Activated CD4-positive, alpha-beta memory T cell treated with anti-CD3 and anti-CD28 coated beads for 36 hours (primary cell): ENCODE data around the gene PRRC2B. TPM values are rescaled to one million over a fixed set of nuclear protein-coding genes. Genes with fewer than 3 reads are reported as not detected.

Experiments
- CTCF ChIA-PET: fragments of 350-600 bp; sonication (Branson Sonifier 250); formaldehyde crosslinking; loops from one replicate; lab custom pipeline; 2021; ENCODE audit warnings: antibody characterized with exemption, inconsistent platforms; lab: Charles Lee
- POLR2A ChIA-PET: fragments of 350-600 bp; sonication (Branson Sonifier 250); formaldehyde crosslinking; loops from one replicate; lab custom pipeline; 2021; ENCODE audit warnings: antibody characterized with exemption; lab: Charles Lee
- DNase-seq: peaks from one replicate; pipeline ENCODE4 v3.0.0-alpha.2; 2020
- H3K27ac Mint-ChIP-seq: one replicate; pipeline ENCODE4 v1.8.0; 2021; ENCODE audit warnings: mixed read lengths
- H3K27me3 Mint-ChIP-seq: one replicate; pipeline ENCODE4 v1.8.0; 2021; ENCODE audit warnings: mixed read lengths
- H3K36me3 Mint-ChIP-seq: one replicate; pipeline ENCODE4 v1.8.0; 2021; ENCODE audit warnings: mixed read lengths
- H3K4me1 Mint-ChIP-seq: one replicate; pipeline ENCODE4 v1.8.0; 2021; ENCODE audit warnings: low read depth, mixed read lengths
- H3K4me3 Mint-ChIP-seq: one replicate; pipeline ENCODE4 v1.8.0; 2021; ENCODE audit warnings: mild to moderate bottlenecking, mixed read lengths
- H3K9me3 Mint-ChIP-seq: one replicate; pipeline ENCODE4 v1.8.0; 2021; ENCODE audit warnings: mixed read lengths
- intact Hi-C: fragments of 100-400 bp; cut with micrococcal nuclease; formaldehyde crosslinking; loops from one replicate; pipeline ENCODE4 v1.15.1; 2023
- total RNA-seq, 2 experiments: library from RNA; stranded (reverse); gene quantifications; one replicate each; pipeline ENCODE4 v1.2.3, GENCODE V29; 2021

PRRC2B gene
- total RNA-seq, 2 experiments from 2014 or later = 127 to 135 TPM

DNA sequence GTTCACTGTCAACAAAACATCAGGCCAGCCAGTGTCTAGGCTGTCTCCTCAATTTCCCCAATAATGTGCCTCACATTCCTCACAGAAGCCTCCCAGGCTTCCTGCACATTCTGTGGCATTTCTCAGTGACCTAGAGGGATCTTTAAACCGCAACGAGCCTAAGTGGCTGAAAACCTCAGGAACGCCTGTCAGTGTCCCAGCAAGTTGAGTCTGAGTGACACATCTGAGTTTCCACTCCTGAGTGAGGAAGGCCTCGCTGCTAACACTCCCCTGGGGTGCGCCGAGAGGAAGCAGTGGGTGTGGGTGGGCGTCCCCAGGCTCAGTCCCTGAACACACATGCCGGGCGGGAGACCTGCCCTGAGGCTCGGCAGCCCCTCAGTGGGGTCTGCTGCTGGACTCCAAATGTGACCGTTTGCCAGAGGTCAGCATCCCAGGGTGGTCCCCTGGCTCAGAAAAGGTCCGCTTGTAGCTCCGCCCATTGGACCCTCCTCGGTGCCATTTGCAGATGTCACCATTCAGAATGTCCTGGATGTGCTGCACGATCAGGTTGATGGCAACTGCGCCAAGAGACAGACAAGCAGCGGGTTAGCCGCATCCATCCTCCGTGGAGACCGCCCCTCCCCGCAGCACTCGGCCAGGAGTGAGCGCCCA, 130.9 kb downstream of the PRRC2B start:
- DNase-seq = no peak
- Mint-ChIP-seq H3K27ac (peak overlapping the region; percentile 45), H3K36me3 (peaks cover 43% of the 10 kb centered on the region), H3K9me3 (no peaks in the 10 kb centered on the region), H3K27me3 (no peaks in the 10 kb centered on the region), H3K4me3 (no peak overlapping the region), H3K4me1 (peaks cover 13% of the 10 kb centered on the region)
- CTCF ChIA-PET = no interaction called here
- POLR2A ChIA-PET = no interaction called here
- intact Hi-C loops = no loop called here

DNA sequence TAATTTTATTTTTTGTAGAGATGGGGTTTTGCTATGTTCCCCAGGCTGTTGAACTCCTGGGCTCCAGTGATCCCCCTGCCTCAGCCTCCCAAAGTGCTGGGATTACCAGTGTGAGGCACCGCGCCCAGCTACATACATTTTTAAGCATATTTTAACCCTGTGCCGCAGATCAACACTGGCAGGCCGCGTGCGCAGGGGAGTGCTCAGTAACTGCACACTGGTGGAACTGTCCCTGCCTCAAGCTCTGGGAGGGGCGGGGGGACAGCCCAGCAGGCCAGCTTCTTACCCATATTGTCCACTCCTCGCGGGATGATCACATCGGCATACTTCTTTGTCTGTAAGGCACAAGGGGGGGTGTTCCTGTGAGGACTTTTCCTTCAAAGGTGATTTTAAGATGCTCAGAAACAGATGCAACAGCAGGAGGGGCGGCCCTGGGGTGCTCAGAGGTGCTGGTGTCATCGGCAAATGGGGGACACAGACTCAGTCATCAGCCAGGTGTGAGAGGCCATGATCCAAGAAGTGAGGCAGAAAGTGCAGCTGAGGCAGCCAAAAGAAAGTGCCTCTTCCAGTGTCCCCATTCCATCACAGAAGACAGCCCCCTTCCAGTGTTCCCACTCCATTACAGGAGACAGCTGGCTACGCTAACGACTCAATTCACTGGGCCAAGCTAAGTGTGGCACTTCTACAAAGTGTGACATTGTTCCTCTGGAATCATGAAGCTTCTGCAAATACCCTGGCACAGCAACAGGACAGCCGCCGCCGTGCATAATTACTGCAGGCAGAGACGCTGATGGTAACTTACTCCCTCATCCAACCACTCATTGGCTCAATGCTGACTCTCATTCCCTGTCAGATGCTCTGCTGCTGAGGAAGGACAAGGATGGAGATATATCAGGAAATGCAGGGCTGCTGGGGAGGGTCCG, 132.0 kb downstream of the PRRC2B start:
- ChIA-PET POLR2A (no interaction called here), CTCF (no interaction called here)
- intact Hi-C loops = no loop called here
- H3K36me3 Mint-ChIP-seq = peaks cover 41% of the 10 kb centered on the region
- no peaks in the 10 kb centered on the region for H3K9me3 Mint-ChIP-seq
- H3K4me1 Mint-ChIP-seq = peaks cover 19% of the 10 kb centered on the region
- no peaks in the 10 kb centered on the region for H3K27me3 Mint-ChIP-seq
- no peak overlapping the region for H3K27ac Mint-ChIP-seq
- H3K4me3 Mint-ChIP-seq = no peak overlapping the region
- DNase-seq = no peak

DNA sequence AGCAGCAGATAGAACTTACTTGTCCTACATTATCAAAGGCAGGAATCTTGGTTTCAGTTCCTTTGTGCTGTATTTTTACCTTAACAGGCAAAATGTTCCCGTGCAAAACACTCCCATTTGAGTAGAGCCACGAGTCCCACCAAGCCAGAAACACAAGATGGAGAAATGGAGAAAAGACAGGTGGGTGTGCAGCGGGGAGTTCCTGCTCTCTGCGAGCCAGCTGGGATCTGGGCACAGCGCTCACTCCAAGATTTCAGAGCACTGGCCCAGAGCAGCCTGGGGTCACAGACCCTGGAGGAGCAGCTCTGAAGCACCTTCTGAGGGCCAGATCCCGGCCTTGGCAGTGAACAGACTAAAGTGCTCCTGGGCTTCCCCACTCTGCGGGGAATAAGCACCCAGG, 134.3 kb downstream of the PRRC2B start:
- H3K4me3 Mint-ChIP-seq = no peak overlapping the region
- DNase-seq = no peak
- H3K9me3 Mint-ChIP-seq = no peaks in the 10 kb centered on the region
- intact Hi-C loops = no loop called here
- peaks cover 21% of the 10 kb centered on the region for H3K4me1 Mint-ChIP-seq
- no peak overlapping the region for H3K27ac Mint-ChIP-seq
- no peaks in the 10 kb centered on the region for H3K27me3 Mint-ChIP-seq
- POLR2A ChIA-PET = interaction anchor here (0.6 kb wide), 1 partner anchor 38 kb away, joined by 3 read pairs; no protein-coding TSS in a partner anchor
- CTCF ChIA-PET = no interaction called here
- peaks cover 34% of the 10 kb centered on the region for H3K36me3 Mint-ChIP-seq

DNA sequence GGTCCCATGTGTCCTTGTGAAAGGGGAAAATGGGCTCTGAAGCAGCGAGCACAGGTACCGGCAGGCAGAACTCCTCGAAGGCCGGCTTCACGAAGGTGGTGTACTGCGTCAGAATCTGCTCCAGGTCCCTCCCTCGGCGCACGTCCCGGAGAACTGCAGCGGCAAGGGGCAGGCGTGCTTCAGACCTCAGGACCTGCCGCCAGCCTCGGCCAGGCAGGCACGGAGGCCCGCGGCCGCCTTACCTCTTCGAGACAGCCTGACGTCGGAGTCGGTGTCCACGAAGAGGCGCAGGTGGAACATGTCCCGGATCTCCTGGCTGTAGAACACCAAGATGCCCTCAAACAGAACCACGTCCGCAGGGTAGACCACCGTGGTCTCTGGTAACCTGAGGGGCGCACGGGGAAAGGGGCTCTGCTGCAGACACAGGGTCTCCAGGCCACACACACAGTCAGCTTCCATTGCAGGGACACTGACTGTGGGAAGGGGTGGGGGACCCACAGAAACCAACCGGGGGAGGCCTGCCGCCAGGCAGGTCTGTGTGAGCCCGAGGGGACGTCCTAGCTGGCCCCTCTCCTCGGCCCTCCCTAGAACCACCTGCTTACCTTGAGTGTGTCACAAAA, 135.1 kb downstream of the PRRC2B start:
- intact Hi-C loops = no loop called here
- no peak overlapping the region for H3K27ac Mint-ChIP-seq

DNA sequence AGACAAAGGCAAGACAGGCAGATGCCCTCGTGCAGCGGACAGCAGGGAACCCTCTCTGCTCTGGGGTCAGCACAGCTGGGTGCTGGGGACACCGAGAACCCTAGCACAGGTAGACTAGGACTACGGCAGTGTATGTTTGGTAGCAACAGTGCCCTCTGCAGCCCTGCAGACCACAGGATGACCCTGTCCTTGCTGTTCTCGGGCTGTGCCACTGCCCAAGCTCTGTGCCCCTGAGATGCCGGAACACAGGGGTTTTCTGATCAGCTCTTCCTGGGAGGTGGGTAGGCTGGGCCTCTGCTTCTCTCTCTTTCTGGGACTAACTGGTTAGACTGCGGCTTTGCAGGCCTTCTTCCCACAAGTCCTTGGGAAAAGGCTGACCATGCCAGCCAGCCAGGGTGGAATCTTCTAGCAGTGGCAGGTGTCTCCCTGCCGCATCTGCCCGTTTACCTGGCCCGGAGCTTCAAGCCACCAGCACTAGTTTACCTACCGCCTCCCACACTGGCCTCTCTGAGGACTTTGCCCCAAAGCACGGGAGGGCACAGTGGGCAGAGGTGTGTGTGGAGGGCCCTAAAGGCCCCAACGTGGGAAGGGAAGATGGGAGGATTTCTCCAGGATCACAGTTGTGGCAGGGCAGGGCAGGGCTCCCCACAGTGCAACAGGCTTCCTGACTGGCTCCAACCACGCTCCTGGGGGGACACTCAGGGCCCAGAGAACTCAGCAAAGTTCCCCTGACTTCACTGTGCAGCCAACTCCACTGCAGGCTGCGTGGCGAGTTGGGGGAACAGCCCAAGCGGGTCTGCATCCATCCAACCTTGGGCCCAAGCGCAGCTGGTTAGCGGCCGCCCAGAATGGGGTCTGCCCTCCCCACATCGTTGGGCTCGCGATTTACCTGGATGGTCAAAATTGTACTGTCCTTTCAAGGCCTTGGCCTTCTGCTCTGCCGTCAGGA, 136.0 kb downstream of the PRRC2B start:
- H3K4me1 Mint-ChIP-seq = peaks cover 20% of the 10 kb centered on the region
- peak overlapping the region; percentile 45 for H3K27ac Mint-ChIP-seq
- no peaks in the 10 kb centered on the region for H3K9me3 Mint-ChIP-seq
- no peaks in the 10 kb centered on the region for H3K27me3 Mint-ChIP-seq
- DNase-seq = no peak
- CTCF ChIA-PET = no interaction called here
- peak overlapping the region; percentile 81 for H3K4me3 Mint-ChIP-seq
- intact Hi-C loops = loop anchor here (2.0 kb wide), 1 partner anchor 27 kb away; the partner anchor contains the start of gene POMT1
- H3K36me3 Mint-ChIP-seq = peaks cover 27% of the 10 kb centered on the region
- POLR2A ChIA-PET = interaction anchor here (0.6 kb wide), 1 partner anchor 288 kb away, joined by 3 read pairs; no protein-coding TSS in a partner anchor

More for the DNA sequence above, 135.1 kb downstream of the PRRC2B start:
- Mint-ChIP-seq H3K9me3 (no peaks in the 10 kb centered on the region), H3K27me3 (no peaks in the 10 kb centered on the region), H3K4me3 (peak overlapping the region; percentile 81), H3K4me1 (peaks cover 21% of the 10 kb centered on the region), H3K36me3 (peaks cover 34% of the 10 kb centered on the region)
- POLR2A ChIA-PET = interaction anchor here (0.6 kb wide), 1 partner anchor 288 kb away, joined by 3 read pairs; no protein-coding TSS in a partner anchor
- CTCF ChIA-PET = no interaction called here
- DNase-seq = no peak

DNA sequence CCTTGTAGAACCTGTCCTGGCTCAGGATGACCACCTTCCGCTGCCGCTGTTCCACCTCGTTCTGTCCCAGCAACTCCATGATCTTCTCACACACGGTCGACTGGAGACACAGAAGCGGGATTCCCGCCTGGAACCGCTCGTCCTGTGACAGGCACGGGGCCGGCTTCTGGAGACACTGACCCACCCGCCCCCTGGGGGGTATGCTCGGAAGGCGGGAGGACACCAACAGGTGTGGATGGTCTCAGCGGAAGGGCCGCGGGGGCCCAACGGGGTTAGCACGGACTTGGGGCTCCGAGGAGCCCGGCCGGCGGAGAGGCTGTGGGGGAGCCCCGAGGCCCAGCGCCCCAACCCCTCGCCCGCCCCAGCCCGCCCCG, 136.6 kb downstream of the PRRC2B start:
- Mint-ChIP-seq H3K9me3 (no peaks in the 10 kb centered on the region), H3K4me3 (peak overlapping the region; percentile 81), H3K27me3 (no peaks in the 10 kb centered on the region), H3K36me3 (peaks cover 24% of the 10 kb centered on the region), H3K4me1 (peaks cover 24% of the 10 kb centered on the region), H3K27ac (peak overlapping the region; percentile 45)
- peak; percentile 39 for DNase-seq
- intact Hi-C loops = loop anchor here (2.0 kb wide), 1 partner anchor 28 kb away; the partner anchor contains the start of gene POMT1
- ChIA-PET POLR2A (no interaction called here), CTCF (no interaction called here)

DNA sequence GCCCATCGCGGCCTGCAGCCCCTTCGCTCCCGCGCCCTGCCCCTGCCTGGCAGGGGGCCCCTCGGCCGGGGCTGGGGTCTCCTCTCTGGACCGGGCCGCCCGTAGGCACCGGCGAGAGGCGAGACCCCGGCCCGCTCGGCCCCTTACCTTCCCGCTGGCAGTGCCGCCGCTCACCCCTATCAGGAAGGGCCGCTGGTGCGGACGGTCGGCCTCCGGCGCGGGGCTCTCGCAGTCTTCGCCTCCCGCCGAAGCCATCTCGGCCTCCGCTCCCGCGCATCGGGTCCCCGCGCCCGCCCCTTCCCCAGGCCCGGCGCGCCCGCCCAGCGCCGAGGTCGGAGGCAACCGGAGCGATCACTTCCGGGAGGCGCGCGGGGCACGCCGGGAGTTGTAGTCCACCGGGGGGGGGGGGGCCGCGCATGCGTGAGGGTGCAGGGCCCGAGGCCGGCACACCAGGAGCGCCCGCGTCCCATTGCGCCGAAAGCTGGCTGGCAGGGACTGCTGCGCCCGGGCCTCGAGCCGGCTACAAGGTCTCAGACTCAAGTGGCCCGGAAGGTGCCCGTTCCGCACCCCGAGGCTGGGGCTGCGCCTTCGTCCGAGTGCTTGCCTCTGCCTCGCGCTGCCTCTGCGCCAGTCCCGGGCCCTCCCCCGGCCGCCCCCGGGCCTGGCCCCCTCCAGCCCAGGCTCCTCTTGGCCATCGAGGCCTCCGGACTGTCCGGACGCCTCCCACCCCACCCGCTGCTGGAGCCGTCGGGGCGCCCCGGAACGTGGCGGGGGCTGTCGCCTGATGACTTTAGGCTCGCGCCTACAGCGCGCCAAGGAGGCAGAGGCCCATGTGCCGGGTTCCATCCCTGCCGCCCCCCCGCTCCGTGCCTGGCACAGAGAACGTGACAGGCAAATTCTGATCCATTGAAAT, 137.3 kb downstream of the PRRC2B start, which contains the start of gene UCK1:
TSS of gene UCK1 (minus strand) at position 344 of the 913 bp plus-strand sequence. CDS start at position 255, 89 bp downstream.
- peaks cover 26% of the 10 kb centered on the region for H3K4me1 Mint-ChIP-seq
- intact Hi-C loops = loop anchor here (2.0 kb wide), 1 partner anchor 28 kb away; the partner anchor contains the start of gene POMT1
- ChIA-PET POLR2A (interaction anchor here (0.8 kb wide), 1 partner anchor 158 kb away, joined by 3 read pairs; no protein-coding TSS in a partner anchor), CTCF (no interaction called here)
- DNase-seq = peak; percentile 79
- peak within 1 kb of the TSS; percentile 81 for H3K4me3 Mint-ChIP-seq
- H3K27ac Mint-ChIP-seq = peak within 1 kb of the TSS; percentile 45
- H3K9me3 Mint-ChIP-seq = no peaks in the 10 kb centered on the region
- H3K27me3 Mint-ChIP-seq = no peaks in the 10 kb centered on the region
- H3K36me3 Mint-ChIP-seq = peaks cover 23% of the 10 kb centered on the region

DNA sequence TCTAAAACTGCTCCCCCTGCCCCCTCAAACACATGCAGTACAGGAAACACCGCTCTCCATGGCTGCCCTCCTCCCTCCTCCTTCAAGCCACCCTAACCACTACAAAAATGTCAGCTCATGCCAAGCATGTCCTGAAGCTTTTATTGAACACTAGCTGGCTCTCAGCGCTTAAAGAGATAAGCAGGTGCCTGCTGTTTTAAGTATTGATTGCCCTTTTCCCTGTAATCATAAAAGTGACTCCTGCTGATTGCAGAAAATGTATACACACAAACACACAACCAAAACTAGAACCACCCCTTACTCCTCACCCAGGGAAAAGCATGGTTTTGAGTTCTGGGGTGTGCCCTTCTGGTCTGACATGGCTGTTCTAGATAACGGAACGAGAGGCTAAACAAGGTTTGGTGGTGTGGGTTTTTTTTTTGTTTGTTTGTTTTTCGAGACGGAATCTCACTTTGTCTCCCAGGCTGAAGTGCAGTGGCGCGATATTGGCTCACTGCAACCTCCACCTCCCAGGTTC, 140.9 kb downstream of the PRRC2B start:
- peaks cover 2% of the 10 kb centered on the region for H3K36me3 Mint-ChIP-seq
- POLR2A ChIA-PET = no interaction called here

DNA sequence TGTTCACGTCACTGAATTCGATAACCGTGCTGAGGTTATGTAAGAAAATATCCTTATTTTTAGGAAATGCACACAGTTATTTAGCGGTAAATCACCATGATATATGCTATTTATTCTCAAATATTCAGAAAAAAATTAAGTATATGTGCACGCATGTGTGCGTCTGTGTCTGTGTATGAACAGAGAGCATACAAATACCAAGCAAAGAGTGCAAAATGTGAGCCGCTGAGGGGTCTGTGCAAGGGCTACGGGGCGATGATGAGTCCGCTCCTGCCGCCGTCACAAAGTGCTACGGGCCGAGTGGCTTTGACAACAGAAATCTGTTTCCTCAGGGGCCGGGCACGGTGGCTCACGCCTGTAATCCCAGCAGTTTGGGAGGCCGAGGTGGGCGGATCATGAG, 144.1 kb downstream of the PRRC2B start:
- Mint-ChIP-seq H3K9me3 (peaks cover 4% of the 10 kb centered on the region), H3K27me3 (no peaks in the 10 kb centered on the region), H3K36me3 (peaks cover 2% of the 10 kb centered on the region), H3K4me1 (peaks cover 22% of the 10 kb centered on the region), H3K4me3 (no peak overlapping the region), H3K27ac (no peak overlapping the region)
- DNase-seq = no peak
- ChIA-PET CTCF (no interaction called here), POLR2A (no interaction called here)
- intact Hi-C loops = no loop called here

More for the DNA sequence above, 140.9 kb downstream of the PRRC2B start:
- CTCF ChIA-PET = interaction anchor here (1.1 kb wide), 1 partner anchor 185 kb away, joined by 3 read pairs; no protein-coding TSS in a partner anchor
- Mint-ChIP-seq H3K27ac (no peak overlapping the region), H3K4me1 (peaks cover 25% of the 10 kb centered on the region), H3K4me3 (no peak overlapping the region), H3K9me3 (no peaks in the 10 kb centered on the region), H3K27me3 (no peaks in the 10 kb centered on the region)
- DNase-seq = no peak
- intact Hi-C loops = no loop called here

DNA sequence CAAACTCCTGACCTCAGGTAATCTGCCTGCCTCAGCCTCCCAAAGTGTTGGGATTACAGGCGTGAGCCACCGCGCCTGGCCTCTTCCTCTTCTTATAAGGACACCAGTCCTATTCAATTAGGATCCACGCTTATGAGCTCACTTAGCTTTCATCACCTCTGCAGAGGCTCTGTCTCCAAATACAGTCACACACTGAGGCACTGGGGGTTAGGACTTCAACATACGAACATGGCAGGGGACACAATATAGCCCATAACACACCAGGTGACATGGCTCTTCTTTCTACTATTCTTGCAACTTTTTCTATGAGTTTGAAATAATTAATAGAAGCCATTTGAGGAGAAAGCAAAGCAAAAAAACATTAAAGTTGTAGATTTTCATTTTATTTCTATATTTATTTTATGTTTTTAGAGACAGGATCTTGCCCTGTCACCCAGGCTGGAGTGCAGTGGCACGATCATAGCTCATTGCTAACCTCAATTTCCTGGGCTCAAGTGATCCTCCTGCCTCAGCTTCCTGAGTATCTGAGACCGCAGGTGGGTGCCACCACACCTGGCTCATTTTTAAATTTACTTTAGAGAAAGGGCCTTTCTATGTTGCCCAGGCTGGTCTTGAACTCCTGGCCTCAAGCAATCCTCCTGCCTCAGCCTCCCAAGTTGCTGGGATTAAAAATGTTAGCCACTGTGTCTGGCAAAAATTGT, 145.5 kb downstream of the PRRC2B start:
- Mint-ChIP-seq H3K4me1 (peaks cover 21% of the 10 kb centered on the region), H3K36me3 (peaks cover 10% of the 10 kb centered on the region), H3K9me3 (peaks cover 19% of the 10 kb centered on the region), H3K27me3 (no peaks in the 10 kb centered on the region), H3K4me3 (no peak overlapping the region), H3K27ac (no peak overlapping the region)
- intact Hi-C loops = no loop called here
- ChIA-PET CTCF (interaction anchor here (0.7 to 1.6 kb wide), 3 partner anchors 20 to 189 kb away, joined by 3 to 4 read pairs (median 3); no protein-coding TSS in a partner anchor), POLR2A (no interaction called here)
- DNase-seq = peak; percentile 38
